NB4 (cell line): ENCODE results near the gene ATP4B.

Experiments
- CTCF ChIP-seq: IDR thresholded peaks from one replicate; pipeline ENCODE4 v1.5.1; 2012; ENCODE audit warnings: low read depth, low read length
- MAX ChIP-seq: IDR thresholded peaks from 2 replicates; pipeline ENCODE4 v1.6.1; 2011; ENCODE audit warnings: low read depth, low read length
- MYC ChIP-seq: IDR thresholded peaks from 2 replicates; pipeline ENCODE4 v1.6.1; 2011; ENCODE audit warnings: low read depth, low read length
- POLR2A ChIP-seq: IDR thresholded peaks from 2 replicates; pipeline ENCODE4 v1.6.1; 2011; ENCODE audit warnings: mild to moderate bottlenecking; ENCODE audit not compliant: insufficient read length; ENCODE audit errors: extremely low read depth

GRCh38 chr13:113620036-113620796, 37.8 kb downstream of the ATP4B start:
- no peak for TF ChIP-seq CTCF
- TF ChIP-seq MAX = no peak
- TF ChIP-seq POLR2A = no peak
- TF ChIP-seq MYC = no peak
